GM12878 (cell line): ENCODE results near the gene ABCB8. TPM values are rescaled to one million over a fixed set of nuclear protein-coding genes. Genes with fewer than 3 reads are reported as not detected.

ENCODE experiments used
- ATAC-seq: fragments of 200-7000 bp; cut with Tn5 transposase; 3 replicates; pipeline ENCODE4 v1.9.1; 2020; ENCODE audit warnings: mild to moderate bottlenecking, moderate library complexity
- BruUV-seq: library from RNA; stranded (reverse); fragments of 400-500 nt; replicated peaks from 2 replicates; lab custom pipeline; 2021; lab: Mats Ljungman, UMichigan
- CTCF ChIA-PET: fragments of 300-600 bp; sonication (Branson Sonifier 250); formaldehyde crosslinking; extraction: SDS; loops from one replicate; lab custom pipeline; 2021; ENCODE audit warnings: inconsistent platforms; lab: Yijun Ruan, JAX
- POLR2A ChIA-PET: fragments of 350-600 bp; formaldehyde crosslinking; extraction: SDS; loops from one replicate; lab custom pipeline; 2021; ENCODE audit warnings: inconsistent platforms; lab: Charles Lee
- RAD21 ChIA-PET: fragments of 300-600 bp; sonication (Branson Sonifier 250); formaldehyde crosslinking; loops from one replicate; lab custom pipeline; 2023; ENCODE audit warnings: antibody characterized with exemption; ENCODE audit not compliant: unreplicated experiment; lab: Charles Lee
- SMC1A ChIA-PET: fragments of 300-600 bp; sonication (Branson Sonifier 250); formaldehyde crosslinking; loops from one replicate; lab custom pipeline; 2023; ENCODE audit not compliant: unreplicated experiment, uncharacterized antibody; lab: Charles Lee
- DNase-seq: peaks from one replicate; pipeline ENCODE4 v3.0.0-alpha.2; 2011; ENCODE audit warnings: low read depth, low spot score
- FAIRE-seq: peaks from 3 replicates; lab custom pipeline; 2011; peaks lifted over from hg19 to GRCh38; lab: Jason Lieb, UNC
- H2AFZ ChIP-seq: 2 replicates; pipeline ENCODE4 v1.6.0; 2011; ENCODE audit warnings: low read depth, low read length, control low read depth; ENCODE audit not compliant: control insufficient read depth
- H3K27ac ChIP-seq: 2 replicates; pipeline ENCODE4 v1.5.1; 2011; ENCODE audit warnings: control low read depth; ENCODE audit not compliant: control insufficient read depth, insufficient read depth
- H3K27me3 ChIP-seq, 2 experiments: replicated peaks in 1 of 2; 2 replicates each; pipeline versions ENCODE4 v1.6.0 to v1.6.1; 2011; ENCODE audit warnings: low read length in 1 of 2; ENCODE audit not compliant: control insufficient read depth in 2 of 2, insufficient read depth in 2 of 2
- H3K36me3 ChIP-seq, 2 experiments: 2 replicates each; pipeline ENCODE4 v1.5.1; 2011; ENCODE audit warnings: low read length in 1 of 2; ENCODE audit not compliant: control insufficient read depth in 2 of 2, insufficient read depth in 2 of 2
- H3K4me1 ChIP-seq: 2 replicates; pipeline ENCODE4 v1.6.1; 2011; ENCODE audit warnings: mild to moderate bottlenecking, low read length, moderate library complexity, mixed read lengths; ENCODE audit not compliant: control insufficient read depth, insufficient read depth
- H3K4me2 ChIP-seq: 2 replicates; pipeline ENCODE4 v1.6.0; 2011; ENCODE audit warnings: control low read depth; ENCODE audit not compliant: control insufficient read depth, insufficient read depth
- H3K4me3 ChIP-seq: fragments of 200-600 bp; sonication (generic); 2 replicates; pipeline ENCODE4 v1.5.1; 2016
- H3K79me2 ChIP-seq: 2 replicates; pipeline ENCODE4 v1.6.0; 2011; ENCODE audit warnings: low read length; ENCODE audit not compliant: control insufficient read depth, insufficient read depth
- H3K9ac ChIP-seq: 2 replicates; pipeline ENCODE4 v1.8.0; 2011; ENCODE audit warnings: low read length, control low read depth, mixed read lengths; ENCODE audit not compliant: control insufficient read depth, insufficient read depth
- H3K9me3 ChIP-seq: replicated peaks from 3 replicates; pipeline ENCODE4 v1.5.1; 2011; ENCODE audit warnings: mild to moderate bottlenecking, low read length; ENCODE audit not compliant: control insufficient read depth, insufficient read depth
- H4K20me1 ChIP-seq: 2 replicates; pipeline ENCODE4 v1.6.0; 2011; ENCODE audit not compliant: control insufficient read depth, insufficient read depth
- IRF5 ChIP-seq: fragments of 450-650 bp; IDR thresholded peaks from 2 replicates; pipeline ENCODE4 v1.6.1; 2017; ENCODE audit warnings: borderline replicate concordance
- MLLT1 ChIP-seq: fragments of 450-650 bp; IDR thresholded peaks from 2 replicates; pipeline ENCODE4 v1.6.1; 2016; ENCODE audit warnings: mild to moderate bottlenecking
- ZNF217 ChIP-seq: fragments of 450-650 bp; IDR thresholded peaks from 2 replicates; pipeline ENCODE4 v1.6.1; 2017; ENCODE audit warnings: antibody characterized with exemption, mild to moderate bottlenecking
- WGBS: methylation state at CpG from one replicate; pipeline ENCODE4 v1.1.6; 2016; ENCODE audit warnings: low lambda C conversion rate; ENCODE audit not compliant: insufficient replicate concordance, insufficient coverage; ENCODE audit errors: missing lambda C conversion rate; 5-methylcytosine and 5-hydroxymethylcytosine counted together
- in situ Hi-C: fragments of 300-500 bp; cut with MboI; formaldehyde crosslinking; loops from 9 replicates; pipeline ENCODE4 v1.14.3; 2018; ENCODE audit warnings: mixed read lengths
- intact Hi-C: fragments of 100-400 bp; cut with micrococcal nuclease; formaldehyde crosslinking; loops from one replicate; pipeline ENCODE4 v1.14.2; 2022; ENCODE audit not compliant: unreplicated experiment
- polyA plus RNA-seq, 11 experiments: library from polyadenylated mRNA; depleted of rRNA in 4 of 11; unstranded in 6 of 11; stranded (reverse) in 5 of 11; fragments of >200 nt; fragmentation: Nextera tagmentation in 4 of 11; fragmentation: Illumina TruSeq in 1 of 11; extraction: Ambion mirVana in 4 of 11; extraction: Trizol in 1 of 11; gene quantifications; 1 replicate in 1 of 11; 2 replicates in 10 of 11; pipeline versions ENCODE4 v1.2.1 to v1.2.3, GENCODE V29; 2011 to 2016; ENCODE audit warnings: inconsistent platforms in 2 of 11, missing spikeins in 2 of 11, low read depth in 1 of 11
- total RNA-seq, 4 experiments: library from RNA; depleted of rRNA in 3 of 4; stranded (reverse); fragments of >200 nt in 3 of 4; fragmentation: Illumina TruSeq in 1 of 4; extraction: Trizol in 1 of 4; gene quantifications; 2 replicates each; pipeline versions ENCODE4 v1.2.1 to v1.2.3, GENCODE V29; 2013 to 2021

ABCB8 gene
- total and polyA plus RNA-seq, 10 of the 15 experiments (the other 5 are each of a cell fraction or from before 2014, with no cell fraction given) = 0.77 to 34.8 (median 18.9) TPM

GRCh38 chr7:151028948-151029501 lies 775 bp downstream of the ABCB8 start:
- CTCF ChIA-PET = interaction anchor here (0.8 to 6.0 kb wide), 12 partner anchors 10 to 215 kb away, joined by 3 to 35 read pairs (median 4); partner anchors contain the start of gene ABCF2
- peaks cover 4% of the 10 kb centered on the region for H3K4me1 ChIP-seq
- ATAC-seq (no peak), FAIRE-seq (no peak), DNase-seq (no peak)
- no TSS peak for BruUV-seq
- no peaks in the 10 kb centered on the region for H4K20me1 ChIP-seq
- intact Hi-C loops = loop anchor here (1.0 to 2.0 kb wide), 3 partner anchors 29 to 82 kb away; partner anchors contain the start of gene TMUB1
- peak overlapping the region; percentile 90; the same call in 1 of the 2 replicates for H2AFZ ChIP-seq
- no peaks in the 10 kb centered on the region; a peak in 1 of 4 replicates for H3K27me3 ChIP-seq
- no peaks in the 10 kb centered on the region; the same call in 1 of the 2 replicates for H3K79me2 ChIP-seq
- peak overlapping the region; percentile 81 for H3K4me3 ChIP-seq
- H3K36me3 ChIP-seq = peaks cover 0 to 3% of the 10 kb centered on the region in 2 experiments; a peak in 1 of 4 replicates
- TF ChIP-seq MLLT1 (peak; percentile 98), ZNF217 (0 out of 2 replicates have a peak, but pooled peaks have one; percentile 29), IRF5 (no peak)
- H3K9me3 ChIP-seq = no peaks in the 10 kb centered on the region
- peak overlapping the region; percentile 70 for H3K4me2 ChIP-seq
- SMC1A ChIA-PET = interaction anchor here (0.8 to 2.3 kb wide), 6 partner anchors 11 to 198 kb away, joined by 3 to 16 read pairs (median 4); partner anchors contain the start of genes ABCF2 and AGAP3
- POLR2A ChIA-PET = interaction anchor here (0.6 to 2.4 kb wide), 4 partner anchors 21 to 80 kb away, joined by 3 to 14 read pairs (median 4); partner anchors contain the start of genes FASTK and TMUB1
- H3K9ac ChIP-seq = peak overlapping the region; percentile 42
- RAD21 ChIA-PET = interaction anchor here (1.2 to 1.5 kb wide), 3 partner anchors 56 to 79 kb away, joined by 3 to 10 read pairs (median 4); no protein-coding TSS in a partner anchor
- 81% methylated on average over 16 of the region's 17 CpGs for WGBS
- peak overlapping the region; percentile 47; the same call in 1 of the 2 replicates for H3K27ac ChIP-seq
- in situ Hi-C loops = no loop called here
